NCI-H748 (cell line): ENCODE results near the gene SEMA3C.

Experiments
- DNase-seq: peaks from one replicate; lab custom pipeline; 2025; ENCODE audit not compliant: unreplicated experiment; lab: John Stamatoyannopoulos, UW

SEMA3C gene

DNA sequence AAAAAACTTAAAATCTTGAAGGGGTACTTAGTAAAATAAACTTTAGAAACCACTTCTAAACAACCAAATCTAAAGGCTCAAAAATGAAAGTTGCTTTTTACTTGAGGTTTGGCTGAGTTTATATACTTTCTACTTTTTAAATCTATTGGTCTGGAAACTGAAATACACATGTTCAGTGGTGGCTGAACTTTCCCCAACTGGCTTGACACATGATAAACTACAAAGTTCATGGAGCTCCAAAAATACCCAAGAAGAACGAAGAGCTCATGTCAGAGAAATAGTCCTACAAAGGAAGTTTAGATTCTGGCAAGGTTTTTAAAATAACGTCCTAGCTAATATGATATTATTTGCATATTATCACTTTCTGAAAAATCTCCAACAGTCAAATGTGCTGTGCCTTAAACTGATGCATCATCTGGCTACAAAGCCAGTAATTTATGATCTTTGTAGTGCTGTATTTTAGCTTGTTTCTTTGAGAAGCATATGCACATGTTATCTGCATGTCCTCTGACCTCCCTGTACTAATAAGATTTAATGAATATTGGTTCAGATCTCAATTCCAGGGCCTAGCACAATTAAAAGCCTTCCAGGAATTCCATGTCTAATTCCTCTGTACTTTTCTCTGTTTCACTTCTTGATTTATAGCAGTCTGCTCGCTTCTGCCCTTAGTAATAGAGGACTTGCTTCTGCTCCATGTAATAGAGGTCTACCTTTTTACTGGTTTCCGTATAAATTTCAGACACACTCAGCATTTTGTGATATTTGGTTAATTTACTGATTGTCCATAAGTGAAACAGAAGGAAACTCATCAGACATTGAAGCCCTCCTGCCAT is 28.2 kb downstream of the SEMA3C start:
- no peak for DNase-seq

DNA sequence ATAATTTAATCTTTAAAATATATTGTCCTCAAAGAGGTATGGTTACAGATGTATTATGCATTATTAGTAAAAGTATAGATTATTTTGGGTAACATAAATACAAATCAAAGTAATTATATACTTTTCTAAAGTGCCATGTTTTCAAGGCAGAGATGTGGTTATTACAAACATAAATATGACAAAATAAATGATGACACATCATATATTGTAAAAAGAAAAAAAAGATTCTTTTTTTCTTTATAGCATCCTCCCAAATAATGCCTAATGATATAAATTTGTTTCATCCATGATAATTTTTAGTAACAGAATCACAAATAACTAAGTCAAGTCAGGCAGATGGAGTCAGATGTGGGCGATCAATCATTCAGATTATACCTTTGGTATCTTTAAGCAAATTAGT is 29.3 kb downstream of the SEMA3C start:
- no peak for DNase-seq

DNA sequence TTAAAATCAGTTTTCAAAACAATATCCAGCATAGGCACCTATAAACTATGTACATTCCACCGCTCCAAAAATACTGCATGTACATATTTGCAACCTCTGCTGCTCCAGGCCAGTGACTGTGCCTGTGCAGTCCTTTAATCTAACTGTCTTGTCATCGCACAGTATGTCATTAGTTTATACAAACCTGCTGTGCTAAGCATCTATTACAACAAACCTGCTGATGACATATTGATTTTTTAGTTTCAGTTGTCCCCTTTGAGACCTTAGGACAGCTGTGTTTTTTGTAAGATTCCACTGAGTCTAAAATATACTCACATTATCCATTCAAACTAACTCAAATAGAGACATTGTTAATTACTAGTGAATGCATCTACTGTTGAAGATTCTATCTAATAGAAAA is 33.1 kb downstream of the SEMA3C start:
- peak; percentile 52 for DNase-seq

DNA sequence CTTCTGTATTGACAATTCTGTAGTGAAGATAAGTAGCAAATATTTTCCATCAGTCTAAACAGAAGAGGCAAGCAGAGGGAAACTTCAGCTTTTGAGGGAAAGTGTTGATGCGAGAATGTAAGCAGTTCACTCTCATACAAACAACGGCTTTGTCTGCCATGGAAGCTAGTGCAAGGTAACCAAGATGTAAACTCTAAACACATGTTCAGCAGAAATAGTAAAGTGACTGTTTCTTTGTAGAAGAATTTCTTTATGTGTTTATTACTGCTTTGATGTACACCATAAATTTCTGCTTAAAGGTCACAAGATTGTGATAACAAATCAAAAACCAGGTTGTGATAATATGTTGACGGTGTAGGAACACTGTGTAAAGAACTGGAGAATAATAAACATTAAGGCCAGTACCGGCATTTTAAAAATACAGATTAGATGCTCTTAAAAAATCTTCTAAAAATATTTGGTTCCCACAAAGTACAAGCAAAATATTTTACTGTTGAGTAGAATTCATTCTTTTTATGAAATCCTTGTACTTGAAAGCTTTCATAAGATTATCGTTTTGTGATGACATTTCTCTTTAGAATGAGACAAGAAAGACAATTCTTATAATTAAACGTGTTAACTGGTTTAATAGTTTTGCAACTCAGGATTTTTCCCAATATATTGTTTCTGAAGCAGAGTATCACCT is 34.2 kb downstream of the SEMA3C start:
- no peak for DNase-seq

DNA sequence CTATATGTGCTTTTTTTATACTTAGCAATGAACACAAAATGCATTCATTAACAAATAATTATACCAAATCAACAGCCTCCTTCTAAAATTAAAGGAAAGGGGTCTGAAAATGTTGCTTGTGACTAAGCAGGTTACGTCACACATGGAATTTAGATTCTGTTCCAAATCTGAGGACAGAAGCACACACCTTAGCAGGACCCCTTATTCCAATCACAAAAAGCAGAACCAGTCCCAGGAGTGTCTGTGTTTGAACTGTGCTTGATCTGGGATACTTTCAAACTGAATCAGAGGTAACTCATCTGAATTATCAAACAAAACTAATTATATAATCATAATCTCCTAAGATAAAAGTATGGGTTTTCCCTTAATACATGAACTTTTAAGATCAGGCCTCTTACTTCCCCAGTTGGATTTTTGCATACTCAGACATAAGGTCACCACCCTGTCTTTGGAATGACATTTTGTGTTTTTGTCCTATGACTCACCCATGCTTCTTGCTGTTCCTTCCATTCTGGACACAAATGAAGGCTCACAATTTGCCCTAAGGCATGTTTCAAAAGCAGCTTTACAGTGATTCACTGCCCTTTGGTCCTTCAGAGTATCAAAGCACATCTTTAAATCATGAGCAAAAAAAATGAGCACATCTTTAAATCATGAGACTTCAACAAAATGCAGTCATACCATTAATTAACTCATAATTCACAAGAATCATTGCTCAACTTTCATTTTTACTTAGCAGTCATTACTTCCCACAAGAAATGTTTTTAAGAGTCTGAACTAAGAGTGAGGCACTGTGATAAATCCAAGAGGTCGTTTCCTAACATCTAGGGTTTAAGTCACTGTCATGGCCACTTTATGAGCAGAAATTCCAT is 35.5 kb downstream of the SEMA3C start:
- DNase-seq: no peak

DNA sequence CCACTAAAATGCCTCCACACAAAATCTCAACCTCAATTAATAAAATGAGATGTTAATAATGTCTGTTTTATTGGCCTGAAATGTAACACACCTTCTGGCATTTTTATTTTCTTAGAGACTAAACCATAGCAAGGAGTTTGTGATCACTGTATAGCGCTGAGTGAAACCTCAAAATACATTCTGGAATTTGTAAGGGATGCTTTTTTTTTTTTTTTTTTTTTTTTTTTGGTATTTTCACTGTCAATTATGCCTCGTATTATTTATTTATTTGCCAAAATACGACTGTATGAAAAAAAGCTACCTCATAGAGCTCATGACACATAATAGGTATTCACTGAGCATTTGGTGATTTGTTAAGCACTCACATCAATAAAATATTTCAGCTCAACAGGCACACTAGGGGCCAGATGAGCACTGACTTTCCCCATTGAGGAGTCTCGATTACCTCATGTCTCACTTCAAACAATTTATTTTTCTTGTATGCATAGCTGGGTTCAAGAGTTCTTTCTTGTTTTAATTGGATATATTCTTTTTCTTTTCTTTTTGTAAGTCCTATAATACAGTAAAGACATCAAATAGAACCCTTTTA is 36.5 kb downstream of the SEMA3C start:
- DNase-seq: no peak

DNA sequence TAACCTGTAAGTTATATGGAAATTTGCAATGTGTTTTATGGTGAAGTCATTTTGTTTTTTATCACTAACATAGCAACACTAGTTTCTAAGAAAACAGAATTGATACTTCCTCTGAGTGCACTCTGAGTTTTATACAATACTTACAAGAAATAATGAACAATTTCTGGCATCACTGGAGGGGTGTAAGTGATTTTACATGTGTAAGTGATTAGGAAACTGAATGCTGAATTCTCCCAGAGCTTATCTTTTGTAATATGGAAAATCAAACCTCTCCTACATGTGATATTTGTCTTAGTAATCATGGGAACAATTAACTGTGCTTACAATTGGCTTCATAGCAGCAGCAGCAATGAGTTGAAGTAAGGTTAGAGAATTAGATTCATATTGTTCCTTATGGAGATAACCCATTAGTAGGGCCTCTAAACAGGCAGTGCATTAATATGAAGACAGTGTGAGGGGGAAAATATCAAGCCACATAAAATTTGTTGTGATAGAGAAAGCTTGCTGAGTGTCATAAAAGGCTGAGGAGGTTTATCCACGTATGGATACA is 37.4 kb downstream of the SEMA3C start:
- no peak for DNase-seq

DNA sequence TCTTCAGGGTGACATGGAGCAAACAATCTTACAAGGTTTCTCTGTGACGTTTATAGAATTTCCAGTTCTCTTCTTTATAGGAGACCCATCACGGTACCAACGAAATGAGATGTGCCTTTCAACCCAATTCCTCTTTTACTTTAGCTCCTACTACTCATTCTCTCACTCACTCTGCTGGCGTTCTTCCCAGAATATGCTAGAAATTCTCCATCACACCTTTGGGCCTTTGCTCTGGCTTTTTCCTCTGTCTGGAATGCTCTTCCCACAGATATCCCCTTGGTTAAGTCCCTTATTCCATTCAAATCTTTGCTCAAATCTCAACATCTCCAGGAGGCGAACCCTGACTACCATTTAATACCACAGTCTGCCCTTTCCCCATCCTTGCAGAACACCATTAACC is 39.0 kb downstream of the SEMA3C start:
- no peak for DNase-seq

DNA sequence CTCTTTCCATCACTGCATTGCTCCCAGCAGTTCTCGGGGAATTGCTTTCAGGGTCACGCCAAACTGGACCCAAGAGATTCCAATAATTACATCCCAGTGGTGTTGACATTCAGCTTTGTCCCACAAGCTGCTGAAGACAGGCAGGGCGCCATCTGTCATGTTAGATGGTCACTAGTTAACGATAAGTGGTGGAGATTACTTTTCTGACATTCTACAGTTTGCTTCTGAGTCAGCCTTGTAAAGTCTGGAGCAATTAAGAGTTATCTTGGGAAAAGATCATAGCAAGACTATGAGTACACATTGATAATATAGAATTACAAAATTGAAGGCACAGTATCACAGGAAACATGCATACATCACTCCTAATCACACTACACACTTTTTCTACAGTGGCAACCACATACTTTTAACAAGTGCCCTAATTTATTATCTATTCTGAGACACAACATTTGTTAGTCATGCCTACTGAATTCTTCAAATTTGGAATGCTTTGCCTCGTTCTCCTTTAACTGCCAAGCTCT is 41.9 kb downstream of the SEMA3C start:
- DNase-seq: peak; percentile 5

DNA sequence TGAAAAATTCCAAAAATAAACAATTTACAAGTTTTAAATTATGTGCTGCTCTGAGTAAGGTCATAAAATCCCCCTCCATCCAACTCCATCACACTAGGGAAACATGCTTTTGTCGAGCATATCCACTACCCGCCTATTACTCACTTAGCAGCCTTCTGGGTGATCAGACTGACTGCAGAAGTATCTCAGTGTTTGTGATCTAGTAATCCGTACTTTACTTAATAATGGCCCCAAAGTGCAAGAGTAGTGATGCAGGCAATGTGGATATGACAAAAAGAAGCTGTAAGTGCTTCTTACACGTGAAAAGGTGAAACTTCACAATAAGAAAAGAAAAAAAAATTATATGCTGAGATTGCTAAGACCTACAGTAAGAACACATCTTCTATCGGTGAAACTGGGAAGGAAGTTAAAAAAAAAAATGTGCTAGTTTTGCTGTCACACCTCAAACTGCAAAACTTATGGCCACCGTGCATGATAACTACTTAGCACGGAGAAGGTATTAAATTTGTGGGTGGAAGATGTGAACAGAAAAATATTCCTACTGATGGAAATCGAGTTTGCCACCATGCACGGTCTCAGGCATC is 43.2 kb downstream of the SEMA3C start:
- no peak for DNase-seq

DNA sequence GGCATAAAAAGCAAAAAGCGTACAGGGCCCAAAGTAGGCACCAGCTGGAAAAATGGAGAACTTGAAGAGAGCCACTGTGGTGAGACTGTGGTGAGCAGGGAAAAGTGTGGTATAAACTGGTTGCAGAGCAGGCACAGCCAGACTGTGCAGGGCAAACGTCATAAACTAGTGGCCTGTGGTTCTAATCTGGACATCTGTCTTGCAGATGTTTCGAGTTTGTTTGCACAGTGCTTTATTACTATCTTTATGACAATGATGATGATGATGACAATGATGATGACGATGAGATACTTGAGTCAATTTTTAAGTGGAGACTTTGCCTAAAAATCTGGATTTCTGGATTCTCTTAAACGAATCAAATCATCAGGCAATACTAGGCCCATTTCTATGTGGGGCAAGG is 45.7 kb downstream of the SEMA3C start:
- DNase-seq: no peak

DNA sequence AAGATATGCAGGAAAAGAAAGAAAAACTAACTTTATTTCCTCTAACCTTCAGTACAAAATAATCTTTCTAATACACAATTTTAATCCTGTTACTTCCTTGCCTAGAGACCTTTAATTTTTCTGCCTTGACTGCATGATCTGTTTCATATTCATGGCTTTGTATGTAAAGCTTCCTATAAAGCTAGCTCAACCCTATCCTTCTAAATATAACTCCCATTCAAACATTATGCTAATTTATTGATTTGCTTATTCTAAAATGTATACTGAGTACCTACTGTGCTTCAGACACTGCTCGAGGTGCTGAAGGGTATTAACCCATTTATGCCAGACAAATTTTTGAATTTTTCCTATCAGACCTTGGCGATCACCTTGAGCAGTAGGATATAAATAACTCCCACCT is 47.6 kb downstream of the SEMA3C start:
- no peak for DNase-seq

DNA sequence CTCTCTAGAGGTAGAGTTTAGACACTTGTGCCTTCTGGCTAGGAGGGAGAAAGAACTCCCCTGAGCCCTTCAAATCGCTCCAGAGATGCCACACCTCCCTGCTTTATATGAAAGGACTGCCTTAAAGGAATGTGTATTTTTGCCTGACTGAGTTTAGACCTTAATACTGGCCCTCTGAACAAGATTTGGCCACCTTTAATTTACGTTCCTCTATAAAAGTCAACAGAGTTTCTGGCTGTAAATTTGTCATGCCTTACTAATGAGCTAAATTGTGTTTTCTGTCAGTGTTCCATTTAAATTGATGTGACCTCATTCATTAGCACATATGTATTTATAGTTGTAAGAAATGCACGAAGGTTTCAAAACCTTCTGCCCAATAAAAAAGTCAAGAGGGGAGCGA is 48.0 kb downstream of the SEMA3C start:
- DNase-seq: no peak

DNA sequence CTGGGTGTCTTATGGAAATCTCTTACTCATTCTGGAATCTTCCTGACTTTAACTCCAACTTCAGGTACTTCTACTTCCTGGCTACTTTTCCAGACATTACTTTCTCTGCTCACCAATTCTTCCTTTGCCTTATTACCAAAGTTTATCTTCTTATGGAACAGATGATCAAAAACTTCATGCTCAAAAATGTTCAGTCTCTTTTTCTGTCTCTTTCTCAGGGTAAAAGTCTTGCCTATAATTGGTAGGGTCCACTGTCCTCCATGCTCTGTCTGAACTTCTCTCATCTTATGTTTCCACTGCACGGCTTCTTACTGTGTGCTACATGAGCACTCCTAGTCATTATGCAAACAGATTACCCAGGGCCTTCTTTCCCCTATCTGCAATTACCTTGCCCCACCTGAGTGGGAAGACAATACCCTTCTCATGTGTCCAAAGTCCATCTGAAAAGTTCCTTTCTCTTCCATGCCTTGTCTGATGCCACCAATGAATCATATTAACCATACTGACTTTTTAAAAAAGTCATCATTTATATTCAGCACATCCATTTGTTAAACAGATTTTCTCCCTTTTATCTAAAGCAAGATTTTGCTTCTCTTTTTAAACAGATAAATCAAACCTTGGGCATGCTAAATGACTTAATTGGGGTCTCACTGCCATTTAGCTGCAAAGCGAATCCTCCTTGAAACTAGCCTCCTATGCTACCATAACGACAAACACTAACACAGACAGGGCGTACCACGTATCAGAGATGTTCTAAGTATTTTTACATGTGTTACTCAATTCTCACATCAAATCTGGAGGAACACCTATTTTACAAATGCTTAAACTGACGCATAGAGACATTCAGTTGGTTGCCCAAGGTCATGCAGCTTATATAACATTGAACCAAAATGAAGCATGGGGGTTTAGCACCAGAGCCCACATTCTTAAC is 48.8 kb downstream of the SEMA3C start:
- peak; percentile 27 for DNase-seq

DNA sequence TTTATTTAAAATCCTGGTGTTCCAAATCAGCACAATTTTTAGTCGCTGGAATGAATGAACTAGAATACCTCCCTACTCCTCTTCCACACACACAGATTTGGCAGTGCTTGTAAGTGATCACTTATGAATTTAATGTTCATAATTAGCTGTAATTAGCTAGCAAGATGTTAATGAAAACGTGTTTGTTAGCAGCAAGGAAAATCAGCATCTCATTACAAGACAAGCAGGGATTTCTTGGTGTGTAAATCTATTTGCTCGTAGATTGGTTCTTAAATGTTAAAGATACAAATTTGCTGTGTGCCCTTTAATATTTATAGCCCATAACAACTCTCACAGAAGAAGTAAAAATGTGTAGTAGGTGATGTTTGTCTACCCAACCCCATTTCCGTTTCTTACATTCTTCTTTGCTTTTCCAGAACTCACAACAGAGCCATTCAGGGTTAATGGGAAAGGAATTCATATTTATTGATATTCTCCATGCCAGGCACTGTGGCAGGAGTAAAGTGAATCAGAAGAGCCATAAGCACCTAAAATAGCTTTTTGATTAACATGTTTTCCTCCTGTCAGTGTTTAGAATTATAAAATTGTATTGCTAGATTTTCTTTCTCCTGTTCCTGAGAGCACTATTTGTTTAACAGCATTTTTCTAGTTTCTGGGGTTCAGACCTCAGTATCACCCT is 49.6 kb downstream of the SEMA3C start:
- no peak for DNase-seq

DNA sequence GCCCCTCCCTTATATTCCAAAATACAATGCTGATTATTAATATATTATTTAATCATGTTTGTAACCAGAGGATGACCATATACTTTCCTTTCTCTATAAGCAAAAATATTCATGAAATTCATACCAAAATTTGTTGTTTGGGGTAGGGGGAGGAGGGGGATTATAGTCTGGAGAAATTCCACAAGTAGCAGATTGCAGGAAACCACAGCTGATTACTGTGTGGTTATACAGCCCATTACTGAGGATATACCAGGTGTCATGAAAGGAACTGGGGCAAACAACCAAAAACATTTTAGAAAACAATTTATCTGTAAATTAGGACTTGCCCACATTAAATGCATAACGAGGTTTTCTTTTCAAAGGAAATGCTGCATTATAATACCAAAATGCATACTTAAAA is 50.3 kb downstream of the SEMA3C start:
- no peak for DNase-seq

DNA sequence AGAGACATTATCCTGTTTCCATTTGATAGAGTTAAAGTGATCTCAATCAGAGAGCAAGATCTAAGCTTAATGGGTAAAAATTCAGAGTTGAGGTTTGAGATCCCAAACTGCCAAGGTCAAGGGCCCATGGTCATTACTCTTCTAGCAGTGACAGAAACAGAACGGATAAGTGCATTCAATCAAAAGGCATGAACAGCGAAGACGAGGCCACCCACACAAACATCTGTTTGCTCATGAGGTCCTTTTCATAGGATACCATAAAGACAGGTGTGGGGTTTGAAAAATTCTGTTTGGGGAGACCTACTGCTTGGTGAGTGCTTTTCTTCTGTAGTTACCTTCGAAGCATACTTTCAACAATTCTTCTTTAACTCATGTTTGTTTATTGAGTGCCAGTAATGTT is 58.3 kb downstream of the SEMA3C start:
- peak; percentile 39 for DNase-seq

DNA sequence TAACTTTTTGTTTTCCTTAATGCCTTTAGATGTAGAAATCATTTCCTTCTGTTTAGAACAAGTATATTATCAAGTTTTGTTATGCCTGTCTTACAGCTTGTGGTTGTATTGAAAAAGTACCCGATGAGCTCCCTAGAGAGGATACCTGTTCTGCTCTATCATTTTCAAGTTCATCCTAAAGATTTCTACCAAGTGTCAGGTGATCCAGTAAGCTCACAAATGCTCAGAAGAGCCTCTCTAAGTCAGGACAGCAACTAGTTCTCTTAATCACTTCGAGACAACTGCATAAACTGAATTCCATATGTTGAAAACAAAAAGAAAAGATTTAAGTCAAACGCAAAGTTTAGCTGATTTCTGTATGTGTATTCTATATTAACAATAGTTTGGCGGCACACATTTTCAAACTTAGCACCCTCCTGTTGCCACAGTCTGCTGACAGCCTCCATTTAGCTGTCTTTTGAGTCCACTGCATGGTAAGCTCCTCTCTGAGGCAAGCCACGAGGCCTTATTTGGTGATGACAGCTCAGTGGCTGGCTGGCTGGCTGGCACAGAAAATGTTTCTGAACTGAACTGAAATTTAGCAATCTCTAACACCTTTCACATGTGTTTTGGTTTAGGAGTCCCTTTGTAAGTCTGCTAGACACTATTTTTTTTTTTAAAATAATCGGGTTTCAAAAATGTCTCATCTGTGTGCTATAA is 59.4 kb downstream of the SEMA3C start:
- DNase-seq: no peak
